Bronchial epithelial cell (primary cell): Measurements from ENCODE around the gene CLTB. TPM values are rescaled to one million over a fixed set of nuclear protein-coding genes. Genes with fewer than 3 reads are reported as not detected.

Experiments used
- DNase-seq: peaks from one replicate; pipeline ENCODE4 v3.0.0-alpha.2; 2010; ENCODE audit warnings: low read depth
- FAIRE-seq: peaks from 2 replicates; lab custom pipeline; 2011; peaks lifted over from hg19 to GRCh38; lab: Jason Lieb, UNC
- H3K27me3 ChIP-seq: 2 replicates; pipeline ENCODE4 v1.5.1; 2011; ENCODE audit warnings: low read length; ENCODE audit not compliant: control insufficient read depth, insufficient read depth
- H3K36me3 ChIP-seq: 2 replicates; pipeline ENCODE4 v1.5.1; 2011; ENCODE audit warnings: low read length; ENCODE audit not compliant: control insufficient read depth, insufficient read depth
- H3K4me3 ChIP-seq: 2 replicates; pipeline ENCODE4 v1.5.1; 2011; ENCODE audit warnings: mild to moderate bottlenecking, low read depth, low read length, control low read depth
- total RNA-seq: library from RNA; depleted of rRNA; stranded (reverse); fragments of >200 nt; gene quantifications from 2 replicates; pipeline ENCODE4 v1.2.1, GENCODE V29; 2014
- TF ChIP-seq, protein P1 (sequence below): IDR thresholded peaks from 2 replicates; pipeline ENCODE4 v1.5.1; 2011; ENCODE audit warnings: mild to moderate bottlenecking, moderate library complexity, low read length, control low read depth, inconsistent platforms; ENCODE audit not compliant: insufficient read depth, severe bottlenecking

Gene CLTB
- total RNA-seq, 1 donor from 2014 or later = 241 TPM

DNA sequence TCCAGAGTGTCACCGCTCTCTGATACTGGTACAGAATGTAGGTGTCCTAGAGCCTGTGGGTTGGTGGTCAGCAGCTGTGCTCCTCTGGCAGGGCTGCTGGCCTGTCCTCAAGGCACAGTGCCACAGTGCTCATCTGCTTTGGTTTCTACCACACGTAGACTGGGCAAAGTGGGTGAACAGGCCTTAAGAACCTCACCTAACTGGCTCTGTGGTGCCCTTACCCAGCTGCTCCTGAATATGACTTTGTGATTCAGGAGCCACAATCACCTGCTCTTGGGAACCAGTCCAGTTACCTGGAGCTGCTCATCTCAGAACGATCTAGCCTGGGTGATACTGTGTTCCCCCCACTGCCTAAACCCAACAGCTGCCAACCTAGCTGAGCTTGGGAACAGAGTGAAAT is 34.4 kb downstream of the CLTB start:
- TF ChIP-seq, protein P1, sequence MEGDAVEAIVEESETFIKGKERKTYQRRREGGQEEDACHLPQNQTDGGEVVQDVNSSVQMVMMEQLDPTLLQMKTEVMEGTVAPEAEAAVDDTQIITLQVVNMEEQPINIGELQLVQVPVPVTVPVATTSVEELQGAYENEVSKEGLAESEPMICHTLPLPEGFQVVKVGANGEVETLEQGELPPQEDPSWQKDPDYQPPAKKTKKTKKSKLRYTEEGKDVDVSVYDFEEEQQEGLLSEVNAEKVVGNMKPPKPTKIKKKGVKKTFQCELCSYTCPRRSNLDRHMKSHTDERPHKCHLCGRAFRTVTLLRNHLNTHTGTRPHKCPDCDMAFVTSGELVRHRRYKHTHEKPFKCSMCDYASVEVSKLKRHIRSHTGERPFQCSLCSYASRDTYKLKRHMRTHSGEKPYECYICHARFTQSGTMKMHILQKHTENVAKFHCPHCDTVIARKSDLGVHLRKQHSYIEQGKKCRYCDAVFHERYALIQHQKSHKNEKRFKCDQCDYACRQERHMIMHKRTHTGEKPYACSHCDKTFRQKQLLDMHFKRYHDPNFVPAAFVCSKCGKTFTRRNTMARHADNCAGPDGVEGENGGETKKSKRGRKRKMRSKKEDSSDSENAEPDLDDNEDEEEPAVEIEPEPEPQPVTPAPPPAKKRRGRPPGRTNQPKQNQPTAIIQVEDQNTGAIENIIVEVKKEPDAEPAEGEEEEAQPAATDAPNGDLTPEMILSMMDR = no peak
- DNase-seq = no peak
- no peaks in the 10 kb centered on the region for H3K27me3 ChIP-seq
- H3K36me3 ChIP-seq = peaks cover 30% of the 10 kb centered on the region
- H3K4me3 ChIP-seq = no peak overlapping the region
- no peak for FAIRE-seq

DNA sequence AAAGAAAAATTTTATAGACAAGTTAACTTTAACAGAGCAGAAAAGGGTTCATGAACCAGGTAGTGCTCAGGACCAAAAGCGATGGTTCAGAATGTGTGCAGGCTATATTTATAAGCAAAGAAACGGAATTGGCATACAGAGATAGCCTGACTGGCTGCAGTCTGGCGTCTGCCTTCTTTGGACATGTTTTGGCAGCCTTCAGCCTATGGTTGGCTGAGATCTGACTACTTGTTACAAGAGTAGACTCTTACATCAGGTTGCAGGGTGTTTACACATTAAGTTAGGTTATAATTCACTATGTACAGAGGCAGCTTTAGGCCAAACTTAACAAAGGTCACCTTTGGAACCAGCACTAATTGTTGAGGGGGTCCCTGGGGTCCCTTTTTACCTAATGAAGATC is 34.9 kb downstream of the CLTB start:
- DNase-seq = no peak
- Histone ChIP-seq H3K36me3 (peaks cover 26% of the 10 kb centered on the region), H3K27me3 (no peaks in the 10 kb centered on the region), H3K4me3 (no peak overlapping the region)
- FAIRE-seq = no peak
- TF ChIP-seq, protein P1 = no peak

DNA sequence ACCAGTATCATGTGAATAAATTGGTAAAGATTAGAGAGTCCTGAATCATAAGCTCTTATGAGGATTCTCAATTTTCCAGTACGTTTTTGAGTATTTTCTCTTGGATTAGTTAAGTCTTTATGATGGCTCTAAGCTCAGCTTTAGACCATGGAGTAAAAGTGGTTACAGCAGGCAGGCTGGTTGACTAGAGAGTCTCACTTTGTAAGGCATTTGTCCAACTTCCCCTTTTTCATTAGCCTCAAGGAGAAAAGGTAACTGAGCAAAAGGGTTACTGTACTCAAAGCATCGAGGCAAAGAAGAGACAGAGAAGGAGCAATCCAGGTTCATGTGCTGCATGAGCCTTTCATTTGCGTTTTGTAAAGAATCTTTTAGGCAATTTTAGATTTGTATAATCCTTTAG is 36.5 kb downstream of the CLTB start:
- DNase-seq (no peak), FAIRE-seq (no peak)
- Histone ChIP-seq H3K4me3 (no peak overlapping the region), H3K27me3 (no peaks in the 10 kb centered on the region), H3K36me3 (peaks cover 18% of the 10 kb centered on the region)
- TF ChIP-seq, protein P1 = no peak

- TF ChIP-seq, protein P1 = no peak
- FAIRE-seq (no peak), DNase-seq (no peak)
- no peak overlapping the region for H3K4me3 ChIP-seq
- H3K36me3 ChIP-seq = peaks cover 7% of the 10 kb centered on the region
- no peaks in the 10 kb centered on the region for H3K27me3 ChIP-seq
Observed at GRCh38 chr5:176373100-176373818, 43.1 kb downstream of the CLTB start.

DNA sequence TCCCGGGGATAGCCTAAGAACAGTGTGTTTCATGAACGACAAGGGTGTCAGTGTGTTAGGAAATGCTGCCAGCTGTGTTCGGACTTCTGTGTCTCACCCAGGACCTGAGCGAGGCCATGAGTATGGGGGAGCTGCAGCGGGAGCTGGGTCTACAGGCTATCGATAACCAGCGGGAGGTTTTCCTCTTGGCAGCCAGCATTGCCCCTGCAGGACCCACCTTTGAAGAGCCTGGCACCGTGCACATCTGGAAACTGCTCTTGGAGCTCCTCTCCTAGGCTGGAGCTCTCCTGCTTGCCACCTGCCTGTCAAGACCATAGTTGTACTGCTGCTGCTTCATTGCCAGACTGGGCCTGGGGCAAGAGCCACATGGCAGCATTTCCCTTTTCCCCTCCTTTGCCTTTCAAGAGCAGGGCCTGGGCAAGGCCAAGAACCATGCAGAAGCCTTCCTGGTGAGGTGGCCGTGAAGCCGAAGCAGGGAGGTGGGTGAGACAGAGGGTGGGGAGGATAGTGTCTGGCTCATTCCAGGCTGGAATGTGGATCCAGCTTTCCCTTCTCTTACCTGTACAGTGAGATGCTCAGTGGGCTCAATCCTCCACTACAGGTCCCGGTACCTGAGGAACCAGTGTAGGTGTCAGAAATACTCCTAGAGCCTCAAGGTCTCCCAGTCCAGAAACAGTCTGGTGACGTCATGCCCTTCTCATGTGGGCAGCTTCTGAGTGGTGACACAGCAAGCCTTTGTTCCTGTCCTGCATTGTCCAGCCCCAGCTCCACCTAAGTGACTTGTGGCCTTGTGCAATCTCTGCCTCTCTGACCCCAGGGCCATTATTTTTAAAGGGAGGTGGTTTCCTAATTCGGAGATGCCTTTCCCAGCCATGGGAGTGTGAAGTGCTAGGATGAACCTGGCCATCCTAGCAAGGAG is 44.5 kb downstream of the CLTB start:
- Histone ChIP-seq H3K36me3 (peaks cover 7% of the 10 kb centered on the region), H3K27me3 (no peaks in the 10 kb centered on the region), H3K4me3 (no peak overlapping the region)
- DNase-seq (no peak), FAIRE-seq (no peak)
- TF ChIP-seq, protein P1 = no peak
